GM13976 (cell line): Measurements from ENCODE around the gene DHRS1.

Source experiments
- DNase-seq: peaks from one replicate; pipeline ENCODE4 v3.0.0; 2012; ENCODE audit warnings: low spot score
- CTCF ChIP-seq: IDR thresholded peaks from 2 replicates; pipeline ENCODE4 v1.5.1; 2012; ENCODE audit warnings: borderline replicate concordance, mild to moderate bottlenecking; ENCODE audit not compliant: insufficient read depth; ENCODE audit errors: extremely low read depth, missing control alignments, control extremely low read depth
- in situ Hi-C: fragments of 300-500 bp; cut with MboI; formaldehyde crosslinking; loops from one replicate; pipeline ENCODE4 v1.12.0; 2022; ENCODE audit warnings: low sequenced_read_pairs, mixed read lengths, inconsistent platforms; ENCODE audit not compliant: unreplicated experiment

The DHRS1 gene

GRCh38 chr14:24283796-24284460 lies 15.7 kb downstream of the DHRS1 start:
- no peak for DNase-seq
- in situ Hi-C loops = no loop called here
- no peak for TF ChIP-seq CTCF

GRCh38 chr14:24282736-24283135 lies 16.8 kb downstream of the DHRS1 start:
- no peak for DNase-seq
- no peak for TF ChIP-seq CTCF
- in situ Hi-C loops = no loop called here

- in situ Hi-C loops = no loop called here
- no peak for TF ChIP-seq CTCF
- DNase-seq = no peak
These were observed 17.9 kb downstream of the DHRS1 start for GRCh38 chr14:24281636-24282035.

- no peak for DNase-seq
- in situ Hi-C loops = no loop called here
- TF ChIP-seq CTCF = no peak
These were observed 18.7 kb downstream of the DHRS1 start for GRCh38 chr14:24280797-24281460.

- peak; percentile 29 for TF ChIP-seq CTCF
- no peak for DNase-seq
- in situ Hi-C loops = no loop called here
These were observed 20.0 kb downstream of the DHRS1 start for GRCh38 chr14:24279301-24280186.

- TF ChIP-seq CTCF = no peak
- in situ Hi-C loops = no loop called here
These were observed 21.2 kb downstream of the DHRS1 start for GRCh38 chr14:24278424-24278823.

More at GRCh38 chr14:24278424-24278823, 21.2 kb downstream of the DHRS1 start:
- DNase-seq = no peak
